ENCODE data around the gene DENND11. TPM values are rescaled to one million over a fixed set of nuclear protein-coding genes. Genes with fewer than 3 reads are reported as not detected.

DENND11 gene
- total and polyA plus RNA-seq, 11 donors: 3.5 to 15.3 (median 8.4) TPM

DNA sequence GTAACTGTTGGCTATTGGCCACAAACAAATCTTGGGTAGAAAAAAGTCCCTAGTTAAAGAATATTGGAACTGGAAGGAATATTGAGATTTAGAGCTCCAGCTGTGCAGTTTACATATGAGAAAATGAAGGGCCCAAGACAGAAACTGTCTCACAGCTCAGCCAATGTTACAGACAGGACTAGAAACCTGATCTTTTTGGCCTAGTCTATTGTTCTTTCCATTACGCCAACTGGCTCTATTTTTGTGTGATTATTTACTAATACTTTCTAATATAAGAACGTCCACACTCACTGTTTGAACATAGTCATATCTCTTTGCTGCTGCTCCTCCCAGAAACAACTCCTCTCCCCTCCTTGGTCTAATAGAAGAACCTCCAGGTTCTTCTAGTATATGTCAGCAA, 7.4 kb upstream of the DENND11 start:
- no peak for ATAC-seq
- intact Hi-C loops (cut with DNase I): no loop called here
- DNase-seq: no peak
- Histone ChIP-seq H3K27ac (no peak overlapping the region), H3K4me1 (no peaks in the 10 kb centered on the region), H3K9me3 (no peaks in the 10 kb centered on the region), H3K27me3 (no peaks in the 10 kb centered on the region), H3K4me3 (no peak overlapping the region), H3K36me3 (peaks cover 0 to 5% (median 0%) of the 10 kb centered on the region in 9 donors)
- WGBS, 4 donors: 87 to 89% (median 88%) methylated on average over 2 of the region's 2 CpGs
- TF ChIP-seq POLR2A (IDR thresholded peaks at IDR 0.05): no peak
- TF ChIP-seq, protein P1, sequence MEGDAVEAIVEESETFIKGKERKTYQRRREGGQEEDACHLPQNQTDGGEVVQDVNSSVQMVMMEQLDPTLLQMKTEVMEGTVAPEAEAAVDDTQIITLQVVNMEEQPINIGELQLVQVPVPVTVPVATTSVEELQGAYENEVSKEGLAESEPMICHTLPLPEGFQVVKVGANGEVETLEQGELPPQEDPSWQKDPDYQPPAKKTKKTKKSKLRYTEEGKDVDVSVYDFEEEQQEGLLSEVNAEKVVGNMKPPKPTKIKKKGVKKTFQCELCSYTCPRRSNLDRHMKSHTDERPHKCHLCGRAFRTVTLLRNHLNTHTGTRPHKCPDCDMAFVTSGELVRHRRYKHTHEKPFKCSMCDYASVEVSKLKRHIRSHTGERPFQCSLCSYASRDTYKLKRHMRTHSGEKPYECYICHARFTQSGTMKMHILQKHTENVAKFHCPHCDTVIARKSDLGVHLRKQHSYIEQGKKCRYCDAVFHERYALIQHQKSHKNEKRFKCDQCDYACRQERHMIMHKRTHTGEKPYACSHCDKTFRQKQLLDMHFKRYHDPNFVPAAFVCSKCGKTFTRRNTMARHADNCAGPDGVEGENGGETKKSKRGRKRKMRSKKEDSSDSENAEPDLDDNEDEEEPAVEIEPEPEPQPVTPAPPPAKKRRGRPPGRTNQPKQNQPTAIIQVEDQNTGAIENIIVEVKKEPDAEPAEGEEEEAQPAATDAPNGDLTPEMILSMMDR (IDR thresholded peaks at IDR 0.05): no peak

DNA sequence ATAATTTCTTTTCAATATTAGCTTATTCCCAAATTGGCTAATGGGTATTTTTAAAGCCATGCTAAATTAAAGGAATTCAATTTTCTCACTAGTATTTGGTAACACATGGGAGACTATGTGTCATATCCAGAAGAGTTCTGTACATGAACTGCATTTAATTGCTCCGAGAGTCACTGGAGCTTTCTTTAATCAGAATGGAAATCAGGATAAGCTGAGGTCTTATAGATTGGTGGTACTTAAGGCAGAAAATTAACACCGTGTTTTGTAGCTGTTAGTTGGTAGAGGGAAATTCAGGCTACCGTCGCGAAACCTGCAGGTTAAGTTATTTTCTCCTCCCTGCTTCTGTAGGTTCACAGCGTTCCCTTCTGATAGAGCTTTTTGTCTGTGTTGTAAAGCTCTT, 6.4 kb upstream of the DENND11 start, which contains the start of gene WEE2:
Gene WEE2 (plus strand): TSS at position 3 of the 400 bp plus-strand sequence. CDS start 406 bp downstream, outside the sequence.
- no peak for ATAC-seq
- intact Hi-C loops (cut with DNase I): no loop called here
- no peak within 1 kb of the TSS for H3K27ac ChIP-seq
- no peak for DNase-seq
- no peaks in the 10 kb centered on the region for H3K4me1 ChIP-seq
- 87 to 93% (median 92%) methylated on average over 6 of the region's 6 CpGs for WGBS, 4 donors
- H3K4me3 ChIP-seq: no peak within 1 kb of the TSS
- TF ChIP-seq, protein P1 (IDR thresholded peaks at IDR 0.05): no peak
- no peak for TF ChIP-seq POLR2A (IDR thresholded peaks at IDR 0.05)
- no peaks in the 10 kb centered on the region for H3K9me3 ChIP-seq
- H3K36me3 ChIP-seq: no peaks in the 10 kb centered on the region
- H3K27me3 ChIP-seq: no peaks in the 10 kb centered on the region

DNA sequence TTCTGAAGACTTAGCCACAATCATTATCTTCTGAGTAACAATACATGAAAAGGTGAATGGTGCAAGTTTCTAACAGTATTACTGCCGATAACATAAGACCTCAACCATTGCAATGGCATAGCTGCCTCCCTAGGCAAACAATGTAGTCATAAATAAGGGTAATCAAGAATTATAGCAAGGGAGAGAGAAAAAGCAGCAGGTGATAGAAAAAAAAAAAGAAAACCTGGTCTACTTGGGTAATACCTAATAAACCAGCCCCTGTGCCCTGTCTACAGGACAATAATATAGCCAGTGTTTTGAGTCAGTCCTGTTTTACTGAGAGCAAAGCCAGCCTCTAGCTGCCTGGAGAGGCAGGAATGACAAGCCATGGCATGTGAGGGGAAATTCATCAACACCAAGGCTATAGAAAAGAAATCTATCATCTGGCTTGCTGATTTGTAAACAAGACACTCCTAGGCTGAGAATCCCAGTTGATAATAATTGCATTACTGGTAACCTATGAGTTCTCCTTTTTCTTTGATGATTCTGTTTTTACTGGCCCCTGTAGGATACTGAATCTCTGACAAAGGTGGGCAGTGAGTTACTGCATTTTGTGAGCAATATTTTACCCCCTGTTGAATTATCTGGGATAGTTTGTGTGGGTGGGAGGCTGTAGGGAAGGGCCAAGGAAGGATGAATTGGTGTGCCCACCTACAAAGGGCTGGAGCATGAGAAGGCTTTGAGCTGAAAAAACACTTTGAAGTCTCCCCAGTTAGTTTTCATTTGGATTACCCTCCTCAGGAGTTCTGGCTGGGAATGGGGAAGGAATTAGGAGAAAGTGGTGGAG, 4.5 kb upstream of the DENND11 start:
- DNase-seq (no peak), ATAC-seq (no peak)
- no peak overlapping the region for H3K27ac ChIP-seq
- H3K4me1 ChIP-seq: peaks cover 0 to 11% (median 9%) of the 10 kb centered on the region in 12 donors
- H3K27me3 ChIP-seq: no peaks in the 10 kb centered on the region
- WGBS, 4 donors: 95 to 100% (median 99%) methylated on average over 1 of the region's 1 CpG
- no peaks in the 10 kb centered on the region for H3K9me3 ChIP-seq
- intact Hi-C loops (cut with DNase I): no loop called here
- H3K4me3 ChIP-seq: no peak overlapping the region
- TF ChIP-seq POLR2A (IDR thresholded peaks at IDR 0.05): no peak
- TF ChIP-seq, protein P1 (IDR thresholded peaks at IDR 0.05): no peak
- no peaks in the 10 kb centered on the region for H3K36me3 ChIP-seq

DNA sequence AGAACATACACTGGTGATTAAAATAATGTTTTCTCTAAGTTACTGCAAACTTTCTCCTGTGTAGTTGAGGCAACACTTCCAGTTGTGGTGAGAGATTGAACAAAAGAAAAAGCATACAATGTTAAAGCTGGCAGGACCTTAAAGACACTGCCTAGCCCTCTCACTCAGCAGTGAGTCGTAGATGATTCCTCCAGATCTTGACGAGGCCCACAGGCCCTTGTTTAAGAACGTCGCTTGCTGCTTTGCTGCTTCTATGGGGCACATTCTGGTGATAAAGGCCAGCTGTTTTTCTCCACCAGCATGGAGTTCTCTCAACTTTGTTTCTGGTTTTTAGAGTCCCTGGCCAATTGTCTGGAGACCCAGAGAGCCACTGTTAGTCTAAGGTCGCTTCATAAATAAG, 2.8 kb upstream of the DENND11 start:
- H3K4me3 ChIP-seq: no peak overlapping the region
- WGBS, 4 donors: 81 to 90% (median 87%) methylated on average over 5 of the region's 5 CpGs
- intact Hi-C loops (cut with DNase I): loop anchor here in 1 of 10 donors (5.0 kb wide), 1 partner anchor 52 kb away; no protein-coding TSS in a partner anchor
- no peak for ATAC-seq
- no peak overlapping the region for H3K27ac ChIP-seq
- H3K36me3 ChIP-seq: no peaks in the 10 kb centered on the region
- no peak for DNase-seq
- TF ChIP-seq, protein P1 (IDR thresholded peaks at IDR 0.05): no peak
- no peak for TF ChIP-seq POLR2A (IDR thresholded peaks at IDR 0.05)
- H3K27me3 ChIP-seq: no peaks in the 10 kb centered on the region
- peaks cover 0 to 22% (median 14%) of the 10 kb centered on the region in 12 donors for H3K4me1 ChIP-seq
- H3K9me3 ChIP-seq: no peaks in the 10 kb centered on the region

Measured in heart left ventricle (tissue), 16 donors.